GM12878 (cell line): ENCODE measurements around the gene SNCAIP. TPM values are rescaled to one million over a fixed set of nuclear protein-coding genes. Genes with fewer than 3 reads are reported as not detected.

ENCODE experiments used
- ATAC-seq: fragments of 200-7000 bp; cut with Tn5 transposase; 3 replicates; pipeline ENCODE4 v1.9.1; 2020; ENCODE audit warnings: mild to moderate bottlenecking, moderate library complexity
- BruUV-seq: library from RNA; stranded (reverse); fragments of 400-500 nt; replicated peaks from 2 replicates; lab custom pipeline; 2021; lab: Mats Ljungman, UMichigan
- CTCF ChIA-PET: fragments of 300-600 bp; sonication (Branson Sonifier 250); formaldehyde crosslinking; extraction: SDS; loops from one replicate; lab custom pipeline; 2021; ENCODE audit warnings: inconsistent platforms; lab: Yijun Ruan, JAX
- POLR2A ChIA-PET: fragments of 350-600 bp; formaldehyde crosslinking; extraction: SDS; loops from one replicate; lab custom pipeline; 2021; ENCODE audit warnings: inconsistent platforms; lab: Charles Lee
- RAD21 ChIA-PET: fragments of 300-600 bp; sonication (Branson Sonifier 250); formaldehyde crosslinking; loops from one replicate; lab custom pipeline; 2023; ENCODE audit warnings: antibody characterized with exemption; ENCODE audit not compliant: unreplicated experiment; lab: Charles Lee
- SMC1A ChIA-PET: fragments of 300-600 bp; sonication (Branson Sonifier 250); formaldehyde crosslinking; loops from one replicate; lab custom pipeline; 2023; ENCODE audit not compliant: unreplicated experiment, uncharacterized antibody; lab: Charles Lee
- DNase-seq: peaks from one replicate; pipeline ENCODE4 v3.0.0-alpha.2; 2011; ENCODE audit warnings: low read depth, low spot score
- FAIRE-seq: peaks from 3 replicates; lab custom pipeline; 2011; peaks lifted over from hg19 to GRCh38; lab: Jason Lieb, UNC
- H2AFZ ChIP-seq: 2 replicates; pipeline ENCODE4 v1.6.0; 2011; ENCODE audit warnings: low read depth, low read length, control low read depth; ENCODE audit not compliant: control insufficient read depth
- H3K27ac ChIP-seq: 2 replicates; pipeline ENCODE4 v1.5.1; 2011; ENCODE audit warnings: control low read depth; ENCODE audit not compliant: control insufficient read depth, insufficient read depth
- H3K27me3 ChIP-seq, 2 experiments: replicated peaks in 1 of 2; 2 replicates each; pipeline versions ENCODE4 v1.6.0 to v1.6.1; 2011; ENCODE audit warnings: low read length in 1 of 2; ENCODE audit not compliant: control insufficient read depth in 2 of 2, insufficient read depth in 2 of 2
- H3K36me3 ChIP-seq, 2 experiments: 2 replicates each; pipeline ENCODE4 v1.5.1; 2011; ENCODE audit warnings: low read length in 1 of 2; ENCODE audit not compliant: control insufficient read depth in 2 of 2, insufficient read depth in 2 of 2
- H3K4me1 ChIP-seq: 2 replicates; pipeline ENCODE4 v1.6.1; 2011; ENCODE audit warnings: mild to moderate bottlenecking, low read length, moderate library complexity, mixed read lengths; ENCODE audit not compliant: control insufficient read depth, insufficient read depth
- H3K4me2 ChIP-seq: 2 replicates; pipeline ENCODE4 v1.6.0; 2011; ENCODE audit warnings: control low read depth; ENCODE audit not compliant: control insufficient read depth, insufficient read depth
- H3K4me3 ChIP-seq: fragments of 200-600 bp; sonication (generic); 2 replicates; pipeline ENCODE4 v1.5.1; 2016
- H3K79me2 ChIP-seq: 2 replicates; pipeline ENCODE4 v1.6.0; 2011; ENCODE audit warnings: low read length; ENCODE audit not compliant: control insufficient read depth, insufficient read depth
- H3K9ac ChIP-seq: 2 replicates; pipeline ENCODE4 v1.8.0; 2011; ENCODE audit warnings: low read length, control low read depth, mixed read lengths; ENCODE audit not compliant: control insufficient read depth, insufficient read depth
- H3K9me3 ChIP-seq: replicated peaks from 3 replicates; pipeline ENCODE4 v1.5.1; 2011; ENCODE audit warnings: mild to moderate bottlenecking, low read length; ENCODE audit not compliant: control insufficient read depth, insufficient read depth
- H4K20me1 ChIP-seq: 2 replicates; pipeline ENCODE4 v1.6.0; 2011; ENCODE audit not compliant: control insufficient read depth, insufficient read depth
- E2F4 ChIP-seq: IDR thresholded peaks from 2 replicates; pipeline ENCODE4 v1.6.1; 2012; ENCODE audit warnings: low read depth, low read length, improper control_type of control experiment
- IKZF1 ChIP-seq: fragments of 450-650 bp; conservative IDR thresholded peaks from 2 replicates; pipeline ENCODE4 v1.6.1; 2017; ENCODE audit warnings: antibody characterized with exemption, mild to moderate bottlenecking
- LARP7 ChIP-seq: fragments of 450-650 bp; IDR thresholded peaks from 2 replicates; pipeline ENCODE4 v1.6.1; 2017; ENCODE audit warnings: mild to moderate bottlenecking
- NFYB ChIP-seq: IDR thresholded peaks from 2 replicates; pipeline ENCODE4 v1.6.1; 2011; ENCODE audit warnings: low read depth, mild to moderate bottlenecking, low read length, improper control_type of control experiment, moderate library complexity; ENCODE audit not compliant: insufficient read depth
- PKNOX1 ChIP-seq: fragments of 450-650 bp; IDR thresholded peaks from 2 replicates; pipeline ENCODE4 v1.6.1; 2016; ENCODE audit warnings: mild to moderate bottlenecking
- RAD21 ChIP-seq: IDR thresholded peaks from 2 replicates; pipeline ENCODE4 v1.6.1; 2011; ENCODE audit warnings: mild to moderate bottlenecking, low read depth, low read length, moderate library complexity; ENCODE audit not compliant: insufficient read depth
- RELA ChIP-seq: fragments of 450-650 bp; IDR thresholded peaks from 2 replicates; pipeline ENCODE4 v1.8.0; 2014; ENCODE audit warnings: borderline replicate concordance; ENCODE audit not compliant: partially characterized antibody
- SPI1 ChIP-seq: IDR thresholded peaks from 2 replicates; pipeline ENCODE4 v1.6.1; 2011; ENCODE audit warnings: low read depth, mild to moderate bottlenecking, low read length, moderate library complexity, borderline replicate concordance; ENCODE audit not compliant: insufficient read depth
- ZNF687 ChIP-seq: fragments of 450-650 bp; IDR thresholded peaks from 2 replicates; pipeline ENCODE4 v1.6.1; 2017; ENCODE audit warnings: mild to moderate bottlenecking, moderate library complexity
- ZZZ3 ChIP-seq: IDR thresholded peaks from 2 replicates; pipeline ENCODE4 v1.6.1; 2011; ENCODE audit warnings: low read depth; ENCODE audit not compliant: control insufficient read depth, insufficient read length
- WGBS: methylation state at CpG from one replicate; pipeline ENCODE4 v1.1.6; 2016; ENCODE audit warnings: low lambda C conversion rate; ENCODE audit not compliant: insufficient replicate concordance, insufficient coverage; ENCODE audit errors: missing lambda C conversion rate; 5-methylcytosine and 5-hydroxymethylcytosine counted together
- in situ Hi-C: fragments of 300-500 bp; cut with MboI; formaldehyde crosslinking; loops from 9 replicates; pipeline ENCODE4 v1.14.3; 2018; ENCODE audit warnings: mixed read lengths
- intact Hi-C: fragments of 100-400 bp; cut with micrococcal nuclease; formaldehyde crosslinking; loops from one replicate; pipeline ENCODE4 v1.14.2; 2022; ENCODE audit not compliant: unreplicated experiment
- polyA plus RNA-seq, 11 experiments: library from polyadenylated mRNA; depleted of rRNA in 4 of 11; unstranded in 6 of 11; stranded (reverse) in 5 of 11; fragments of >200 nt; fragmentation: Nextera tagmentation in 4 of 11; fragmentation: Illumina TruSeq in 1 of 11; extraction: Ambion mirVana in 4 of 11; extraction: Trizol in 1 of 11; gene quantifications; 1 replicate in 1 of 11; 2 replicates in 10 of 11; pipeline versions ENCODE4 v1.2.1 to v1.2.3, GENCODE V29; 2011 to 2016; ENCODE audit warnings: inconsistent platforms in 2 of 11, missing spikeins in 2 of 11, low read depth in 1 of 11
- total RNA-seq, 4 experiments: library from RNA; depleted of rRNA in 3 of 4; stranded (reverse); fragments of >200 nt in 3 of 4; fragmentation: Illumina TruSeq in 1 of 4; extraction: Trizol in 1 of 4; gene quantifications; 2 replicates each; pipeline versions ENCODE4 v1.2.1 to v1.2.3, GENCODE V29; 2013 to 2021

SNCAIP gene
- total and polyA plus RNA-seq, 10 of the 15 experiments (the other 5 are each of a cell fraction or from before 2014, with no cell fraction given), result 0.03 to 0.62 (median 0.16) TPM; not detected in 1

DNA sequence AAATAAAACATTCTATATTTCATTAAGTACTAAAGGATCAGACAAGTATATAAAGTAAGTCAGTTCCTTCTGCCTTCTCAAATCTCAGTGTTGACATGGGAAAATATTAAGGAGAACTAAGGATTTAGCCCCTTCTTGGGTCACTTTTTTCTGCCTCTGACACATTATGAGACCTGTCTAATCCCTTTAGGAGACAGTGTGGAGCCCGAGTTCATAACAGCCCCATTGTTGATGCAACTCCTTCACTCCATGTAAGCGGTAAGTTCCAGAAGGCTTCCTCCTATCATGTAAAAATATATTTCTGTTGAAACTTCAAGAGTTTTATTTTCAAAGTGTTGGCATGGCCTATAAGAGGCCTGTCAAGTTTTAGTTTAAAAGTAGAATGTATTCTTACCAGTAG, 152.2 kb downstream of the SNCAIP start:
- no peak overlapping the region for H3K27ac ChIP-seq
- no peak overlapping the region for H3K9ac ChIP-seq
- ChIA-PET SMC1A (no interaction called here), RAD21 (no interaction called here), POLR2A (no interaction called here), CTCF (no interaction called here)
- no peak overlapping the region for H3K4me2 ChIP-seq
- intact Hi-C loops (no loop called here), in situ Hi-C loops (no loop called here)
- 57% methylated on average over 2 of the region's 2 CpGs for WGBS
- TF ChIP-seq ZZZ3 (no peak), RAD21 (no peak), IKZF1 (no peak), E2F4 (no peak), NFYB (no peak)
- no peaks in the 10 kb centered on the region for H4K20me1 ChIP-seq
- BruUV-seq, result no TSS peak
- H3K9me3 ChIP-seq, result no peaks in the 10 kb centered on the region
- H2AFZ ChIP-seq, result no peak overlapping the region
- DNase-seq (no peak), ATAC-seq (no peak), FAIRE-seq (no peak)
- no peaks in the 10 kb centered on the region for H3K4me1 ChIP-seq
- H3K27me3 ChIP-seq, result no peaks in the 10 kb centered on the region
- no peak overlapping the region for H3K4me3 ChIP-seq
- no peaks in the 10 kb centered on the region for H3K36me3 ChIP-seq
- H3K79me2 ChIP-seq, result no peaks in the 10 kb centered on the region

DNA sequence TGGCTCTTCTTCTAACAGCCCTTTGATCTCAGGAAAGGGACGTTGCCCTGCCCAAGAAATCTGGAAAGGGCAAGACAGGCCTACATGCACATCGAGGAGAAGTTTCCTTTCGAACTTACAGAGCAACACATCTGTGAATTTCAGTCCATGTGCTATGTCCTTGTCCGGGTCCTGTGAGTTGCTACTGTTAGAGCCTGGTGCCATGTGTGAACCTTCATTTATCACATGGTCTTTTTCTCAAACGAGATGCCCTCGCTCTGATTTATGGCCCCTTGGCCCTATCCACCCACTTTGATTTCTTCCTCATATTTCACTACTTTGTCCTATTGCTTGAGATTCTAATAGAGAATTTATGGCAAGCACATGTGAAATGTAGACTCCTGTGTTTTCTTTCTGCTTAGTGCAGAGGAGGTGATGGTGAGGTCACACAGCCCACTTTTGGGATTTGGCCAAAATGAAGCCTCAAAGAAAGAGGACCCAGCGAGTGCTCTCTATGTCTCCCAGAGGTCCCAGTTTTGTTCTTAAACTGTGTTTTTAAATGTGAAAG, 153.1 kb downstream of the SNCAIP start:
- ChIA-PET RAD21 (no interaction called here), CTCF (no interaction called here), POLR2A (no interaction called here), SMC1A (no interaction called here)
- Histone ChIP-seq H3K4me3 (no peak overlapping the region), H3K9ac (no peak overlapping the region), H3K79me2 (no peaks in the 10 kb centered on the region), H3K9me3 (no peaks in the 10 kb centered on the region), H3K27ac (no peak overlapping the region), H4K20me1 (no peaks in the 10 kb centered on the region), H3K4me1 (no peaks in the 10 kb centered on the region), H2AFZ (no peak overlapping the region), H3K4me2 (no peak overlapping the region), H3K36me3 (no peaks in the 10 kb centered on the region), H3K27me3 (no peaks in the 10 kb centered on the region)
- intact Hi-C loops, result no loop called here
- no peak for DNase-seq
- 44% methylated on average over 7 of the region's 7 CpGs for WGBS
- TF ChIP-seq PKNOX1 (no peak), RELA (no peak), LARP7 (no peak), SPI1 (no peak), ZNF687 (no peak)
- ATAC-seq, result no peak
- no TSS peak for BruUV-seq
- in situ Hi-C loops, result no loop called here
- no peak for FAIRE-seq
